Cortex of kidney (tissue), 1 donor: Measurements from ENCODE around the gene SHISA7.

Experiments
- DNase-seq: peaks from one replicate; lab custom pipeline; 2025; lab: John Stamatoyannopoulos, UW

The SHISA7 gene

GRCh38 chr19:55443045-55443823, at the start of gene SHISA7:
TSS of gene SHISA7 (minus strand) at chr19:55443300. CDS start at chr19:55442863, 437 bp downstream.
- DNase-seq, result no peak

DNA sequence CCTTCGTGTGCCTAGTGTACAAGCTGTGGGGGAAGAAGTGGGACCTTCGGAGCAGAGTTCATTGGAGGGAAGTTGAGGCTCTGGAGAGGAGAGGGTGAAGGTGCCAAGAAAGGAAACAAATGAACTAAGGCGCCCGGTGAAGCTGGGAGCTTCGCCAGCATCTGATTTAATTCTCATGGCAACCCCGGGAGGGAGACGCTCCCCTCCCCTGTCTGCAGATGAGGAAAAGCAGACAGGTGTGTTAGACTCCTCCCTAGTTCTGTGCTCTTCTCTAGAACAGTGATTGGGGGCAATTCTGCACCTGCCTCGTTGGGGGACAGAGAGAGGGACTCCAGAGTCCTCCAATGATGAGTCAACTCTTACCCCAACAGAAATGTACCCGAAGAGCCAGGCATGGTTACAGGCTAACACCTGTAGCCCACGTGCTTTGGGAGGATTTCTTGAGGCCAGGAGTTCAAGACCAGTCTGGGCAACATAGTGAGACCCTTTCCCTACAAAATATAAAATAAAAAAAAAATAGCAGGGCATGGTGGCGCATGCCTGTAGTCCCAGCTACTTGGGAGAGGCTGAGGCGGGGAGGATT, 49.4 kb upstream of the SHISA7 start:
- no peak for DNase-seq

GRCh38 chr19:55491546-55492360, 48.7 kb upstream of the SHISA7 start:
- no peak for DNase-seq

GRCh38 chr19:55490478-55491432, 47.7 kb upstream of the SHISA7 start:
- DNase-seq, result no peak

DNA sequence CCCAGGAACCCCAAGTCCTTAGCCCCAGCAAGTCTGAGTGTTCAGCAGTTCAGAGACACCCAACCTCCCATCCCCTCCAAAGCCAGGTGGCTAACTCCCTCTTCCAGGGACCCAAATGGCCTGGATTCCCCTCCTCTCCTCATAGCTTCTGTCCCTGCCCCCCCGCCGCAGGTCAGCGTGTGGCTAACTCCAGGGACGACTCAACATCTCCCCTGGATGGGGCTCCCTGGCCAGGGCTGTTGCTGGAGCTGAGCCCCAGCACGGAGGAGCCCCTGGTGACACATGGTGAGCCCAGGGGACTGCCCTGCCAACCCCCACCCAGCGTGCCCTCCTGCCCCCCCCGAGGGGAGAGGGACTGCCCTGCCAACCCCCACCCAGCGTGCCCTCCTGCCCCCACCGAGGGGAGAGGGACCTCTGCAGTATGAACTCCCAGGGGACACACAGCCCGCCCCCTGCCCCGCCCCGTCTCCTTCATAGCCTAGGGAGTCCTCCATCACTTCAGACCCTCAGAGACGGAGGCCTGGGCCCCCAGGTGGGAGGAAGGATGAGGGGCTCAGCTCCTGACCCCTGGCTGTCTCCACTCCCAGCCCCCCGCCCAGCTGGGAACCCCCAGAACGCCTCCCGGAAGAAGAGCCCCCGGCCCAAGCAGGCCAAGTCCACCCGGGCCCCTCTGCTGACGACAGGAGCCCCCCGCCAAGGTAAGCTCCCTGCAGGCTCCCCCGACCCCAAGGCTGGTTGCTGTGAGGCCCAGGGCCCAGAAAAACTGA, 46.8 kb upstream of the SHISA7 start:
- DNase-seq, result no peak

- no peak for DNase-seq
Observed at GRCh38 chr19:55488986-55489710, 46.0 kb upstream of the SHISA7 start.

- no peak for DNase-seq
Observed at GRCh38 chr19:55487924-55488687, 45.0 kb upstream of the SHISA7 start, which contains the start of gene SSC5D. TSS of gene SSC5D (plus strand) at chr19:55488436. CDS start at chr19:55488590, 154 bp downstream.

DNA sequence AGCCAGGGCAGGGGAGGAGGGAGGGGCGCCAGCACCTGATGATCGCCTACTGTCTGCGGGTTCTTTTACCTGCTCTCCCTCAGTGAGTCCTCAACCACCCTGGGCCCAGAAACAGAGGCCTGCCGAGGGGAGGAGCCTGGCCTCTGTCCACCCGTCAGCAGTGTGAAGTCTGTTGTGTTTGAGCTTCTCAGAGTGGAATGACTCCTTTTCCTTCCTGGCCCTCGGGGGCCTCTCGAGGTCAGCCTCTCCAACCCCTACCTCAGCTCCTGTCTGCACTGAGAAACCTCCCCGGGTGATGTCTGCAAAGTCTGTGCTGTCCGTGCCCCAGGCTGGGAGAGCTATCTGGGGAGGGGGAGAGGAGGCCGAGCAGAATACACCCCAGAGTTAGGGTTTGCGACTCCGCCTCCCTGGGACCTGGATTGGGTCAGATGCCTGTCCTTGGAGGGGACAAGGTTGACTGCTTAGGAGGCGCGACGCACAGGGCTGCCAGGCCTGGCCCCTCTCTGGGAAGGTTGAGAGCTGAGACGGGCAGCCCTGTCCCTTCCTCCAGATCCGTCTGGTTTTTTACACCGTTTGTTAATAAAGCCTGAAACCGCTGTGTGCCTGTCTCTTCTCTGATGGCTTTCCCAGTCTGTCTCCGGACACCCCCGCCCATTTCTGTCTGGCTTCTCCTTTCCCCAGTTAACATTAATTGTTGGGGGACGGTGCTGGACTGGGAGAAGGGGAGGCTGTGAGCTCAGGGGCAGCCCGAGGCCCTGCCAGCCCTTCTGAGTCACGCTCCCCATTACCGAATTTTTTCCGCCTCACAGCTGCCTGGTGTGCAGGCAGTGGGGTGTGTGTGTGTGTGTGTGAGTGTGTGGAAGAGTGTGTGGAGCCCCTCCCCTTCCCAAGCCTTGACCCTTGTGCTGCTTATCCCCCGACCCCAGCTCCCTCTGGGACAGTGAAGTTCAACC, 44.1 kb upstream of the SHISA7 start:
- DNase-seq, result no peak

- DNase-seq, result no peak
Observed at GRCh38 chr19:55486043-55486970, 43.2 kb upstream of the SHISA7 start.

GRCh38 chr19:55485439-55486011, 42.4 kb upstream of the SHISA7 start:
- no peak for DNase-seq

DNA sequence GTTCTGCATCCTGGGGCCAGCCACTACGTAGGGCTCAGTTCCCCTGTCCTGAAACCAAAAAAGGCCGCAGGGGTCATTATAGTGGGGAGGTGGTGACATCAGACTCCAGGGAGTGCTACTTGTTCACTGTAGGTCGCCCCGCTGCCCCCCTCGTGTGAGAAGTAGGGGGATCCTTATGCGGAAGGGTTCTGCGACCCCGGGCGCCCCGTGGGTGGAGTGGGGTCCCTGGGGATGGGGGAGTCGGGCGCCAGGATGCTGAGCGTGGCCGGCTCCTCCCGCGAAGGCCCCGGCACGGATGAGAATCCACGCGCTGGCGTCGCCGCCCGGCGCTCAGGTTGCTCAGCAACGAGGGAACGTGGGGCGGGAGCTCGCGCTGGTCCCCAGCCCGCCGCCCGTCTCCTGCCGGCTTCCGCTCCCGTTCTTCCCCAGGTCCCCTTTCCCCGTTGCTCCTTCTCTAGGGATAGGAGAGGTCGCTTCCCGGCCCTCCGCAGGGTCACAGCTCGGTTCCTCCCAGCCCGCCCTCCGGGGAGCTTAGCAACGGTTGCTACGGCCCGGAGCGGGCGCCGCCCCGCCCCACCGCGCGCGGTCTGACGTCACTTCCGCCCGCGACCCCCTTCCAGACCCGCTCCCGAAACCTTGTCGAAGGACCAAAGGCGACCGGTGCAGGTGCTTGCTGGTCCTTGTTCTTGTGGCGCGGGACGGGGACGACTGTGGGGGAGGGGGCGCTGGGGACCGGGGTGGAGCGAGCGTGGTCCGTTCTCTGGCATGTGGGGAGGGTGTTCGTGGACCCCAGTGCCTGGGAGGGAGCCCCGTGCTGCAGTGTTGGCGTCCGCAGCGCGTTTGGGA, 41.7 kb upstream of the SHISA7 start, which contains the start of gene NAT14:
NAT14 (plus strand) TSS at position 596 of the 846 bp plus-strand sequence. CDS start 521 bp downstream, outside the sequence.
- DNase-seq, result no peak

DNA sequence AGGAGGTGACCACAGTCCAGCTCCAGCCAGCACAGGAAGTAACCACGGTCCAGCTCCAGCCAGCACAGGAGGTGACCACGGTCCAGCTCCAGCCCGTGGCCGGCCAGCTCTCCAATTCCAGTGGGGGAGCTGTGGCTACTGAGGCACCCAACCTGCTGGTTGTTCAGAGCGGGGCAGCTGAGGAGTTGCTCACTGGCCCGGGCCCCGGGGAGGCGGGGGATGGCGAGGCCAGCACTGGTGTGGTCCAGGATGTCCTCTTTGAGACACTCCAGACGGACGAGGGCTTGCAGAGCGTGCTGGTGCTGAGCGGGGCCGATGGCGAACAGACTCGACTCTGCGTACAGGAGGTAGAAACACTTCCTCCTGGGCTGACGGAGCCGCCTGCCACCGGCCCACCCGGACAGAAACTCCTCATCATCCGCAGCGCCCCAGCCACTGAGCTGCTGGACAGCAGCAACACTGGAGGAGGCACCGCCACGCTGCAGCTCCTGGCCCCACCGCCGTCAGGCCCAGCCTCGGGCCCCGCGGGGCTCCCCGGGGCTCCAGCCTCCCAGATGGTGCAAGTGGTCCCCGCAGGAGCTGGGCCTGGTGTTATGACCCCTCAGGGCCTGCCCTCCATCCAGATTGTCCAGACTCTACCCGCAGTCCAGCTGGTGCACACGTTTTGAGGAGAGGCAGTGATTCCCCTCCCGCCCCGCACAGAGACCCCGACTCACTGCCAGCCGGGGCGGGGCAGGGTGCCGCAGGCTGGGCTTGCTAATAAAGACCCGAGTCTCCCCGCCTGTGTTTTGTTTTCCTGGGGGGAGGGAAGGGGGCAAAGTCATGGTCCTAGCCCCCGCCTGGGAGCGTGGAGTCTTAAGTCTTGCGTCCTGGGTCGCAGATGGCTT, 40.8 kb upstream of the SHISA7 start:
- DNase-seq, result no peak

DNA sequence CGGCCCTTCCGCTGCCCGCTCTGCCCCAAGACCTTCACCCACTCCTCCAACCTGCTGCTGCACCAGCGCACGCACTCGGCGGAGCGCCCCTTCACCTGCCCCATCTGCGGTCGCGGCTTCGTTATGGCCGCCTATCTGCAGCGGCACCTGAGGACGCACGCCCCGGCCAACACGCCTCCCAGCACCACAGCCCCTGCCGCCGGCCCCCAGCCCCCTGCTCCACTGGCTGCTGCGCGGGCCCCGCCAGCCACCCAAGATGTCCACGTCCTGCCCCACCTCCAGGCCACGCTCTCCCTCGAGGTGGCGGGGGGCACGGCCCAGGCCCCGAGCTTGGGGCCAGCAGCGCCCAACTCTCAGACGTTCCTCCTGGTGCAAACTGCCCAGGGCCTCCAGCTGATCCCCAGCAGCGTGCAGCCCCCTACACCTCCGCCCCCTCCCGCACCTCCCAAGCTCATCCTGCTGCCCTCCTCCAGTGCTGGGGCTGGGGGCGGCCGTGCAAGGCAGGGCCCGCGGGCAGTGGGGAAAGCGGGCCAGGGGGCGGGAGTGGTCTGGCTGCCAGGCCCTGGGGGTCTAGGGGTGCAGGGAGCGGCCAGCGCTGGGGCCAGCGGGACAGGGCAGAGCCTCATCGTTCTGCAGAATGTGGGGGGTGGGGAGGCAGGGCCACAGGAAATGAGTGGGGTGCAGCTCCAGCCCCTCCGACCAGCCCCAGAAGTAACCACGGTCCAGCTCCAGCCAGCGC, 40.0 kb upstream of the SHISA7 start:
- no peak for DNase-seq
